GM18505 (cell line): Measurements from ENCODE around the gene SLC12A8.

Source experiments
- ATAC-seq: cut with Tn5 transposase; IDR thresholded peaks from one replicate; pipeline ENCODE4 v1.9.1; 2021; ENCODE audit not compliant: unreplicated experiment
- POLR2A ChIP-seq: IDR thresholded peaks from 4 replicates; pipeline ENCODE4 v1.6.1; 2011; ENCODE audit warnings: borderline replicate concordance; ENCODE audit not compliant: insufficient read depth, insufficient read length; ENCODE audit errors: extremely low read depth

The SLC12A8 gene

DNA sequence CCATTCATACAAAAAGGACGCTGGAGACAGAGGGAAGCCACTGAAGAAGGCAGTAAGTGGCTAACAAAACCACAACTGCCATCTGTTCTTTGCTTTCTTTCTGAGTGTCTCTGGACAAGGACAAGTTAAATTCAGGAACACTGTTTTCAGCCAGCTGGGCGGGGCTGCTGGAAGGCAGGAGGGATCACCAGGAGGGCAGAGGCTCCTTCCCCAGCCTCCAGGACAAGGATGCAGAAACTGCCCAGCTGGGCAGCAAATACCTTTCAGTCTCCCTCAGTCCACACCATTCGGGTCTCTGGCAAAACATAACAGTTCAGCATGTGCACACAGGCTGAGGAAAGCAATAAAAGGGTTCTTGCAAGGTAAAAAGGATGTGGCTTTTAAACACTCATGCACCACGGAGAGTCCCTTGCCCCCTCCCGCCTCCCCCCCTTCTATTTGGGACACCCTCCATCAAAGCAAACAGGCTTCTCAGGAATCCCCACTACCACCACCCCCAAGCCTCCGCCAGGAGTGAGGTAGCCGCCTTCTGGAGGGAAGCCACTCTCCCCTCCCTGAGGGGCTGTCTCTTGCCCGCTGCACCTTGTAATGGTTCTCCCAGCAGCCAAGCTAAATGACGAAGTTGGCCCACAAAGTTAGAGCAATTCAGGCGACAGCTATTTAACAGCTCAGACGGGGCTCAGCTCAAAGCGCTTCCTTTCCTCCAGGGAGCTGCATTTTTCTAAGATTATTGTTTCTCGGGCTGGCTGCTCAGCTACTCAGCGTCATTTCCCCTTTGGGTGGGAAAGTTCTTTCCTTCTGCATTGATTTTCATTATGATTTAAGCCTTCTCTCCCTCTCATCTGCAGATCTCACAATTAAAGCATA, 160.6 kb downstream of the SLC12A8 start:
- no peak for ATAC-seq
- no peak for TF ChIP-seq POLR2A

GRCh38 chr3:125051205-125051604, 161.3 kb downstream of the SLC12A8 start:
- ATAC-seq, result no peak
- no peak for TF ChIP-seq POLR2A

GRCh38 chr3:125050488-125051090, 162.0 kb downstream of the SLC12A8 start:
- no peak for TF ChIP-seq POLR2A
- no peak for ATAC-seq

DNA sequence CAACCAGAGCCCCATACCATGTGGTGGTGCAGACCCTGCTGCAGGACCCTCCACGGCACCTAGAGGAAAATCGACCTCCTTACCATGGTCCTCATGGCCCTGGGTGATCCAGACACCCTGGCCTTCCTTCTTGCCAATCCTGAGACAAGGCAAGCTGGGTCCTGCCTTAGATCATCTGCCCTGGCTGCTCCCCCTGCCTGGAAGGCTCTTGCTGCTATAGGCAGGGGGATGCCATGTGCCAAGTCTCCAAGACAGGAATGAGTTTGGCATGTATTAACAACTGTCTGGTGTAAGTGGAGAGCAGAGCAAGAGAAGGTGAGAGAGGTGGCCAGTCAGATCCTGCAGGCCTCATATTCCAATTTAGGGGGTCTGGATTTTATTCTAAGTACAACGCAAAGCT, 164.3 kb downstream of the SLC12A8 start:
- no peak for TF ChIP-seq POLR2A
- no peak for ATAC-seq

DNA sequence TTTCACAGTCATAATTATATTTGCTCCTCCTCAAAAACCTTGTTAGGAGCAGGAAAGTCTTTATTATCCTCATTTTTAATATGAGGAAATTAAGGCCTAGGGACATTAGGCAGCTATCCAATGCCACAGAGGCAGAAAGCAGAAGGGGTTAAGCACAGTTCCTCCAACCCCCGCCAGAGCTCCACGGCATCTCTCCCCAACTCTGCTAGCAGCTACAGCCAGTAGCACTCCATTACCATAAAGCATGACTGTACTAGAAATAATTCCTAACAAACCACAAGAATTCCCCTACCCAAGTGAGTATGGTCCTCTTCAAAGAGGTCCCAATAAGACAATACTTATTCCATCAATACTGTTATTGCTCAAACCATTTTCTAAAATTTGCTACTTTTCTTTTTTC, 166.6 kb downstream of the SLC12A8 start:
- no peak for TF ChIP-seq POLR2A
- ATAC-seq, result no peak

GRCh38 chr3:125045194-125045593, 167.4 kb downstream of the SLC12A8 start:
- TF ChIP-seq POLR2A, result no peak
- no peak for ATAC-seq

- no peak for TF ChIP-seq POLR2A
- ATAC-seq, result no peak
These were observed 168.9 kb downstream of the SLC12A8 start for GRCh38 chr3:125043599-125044151.

DNA sequence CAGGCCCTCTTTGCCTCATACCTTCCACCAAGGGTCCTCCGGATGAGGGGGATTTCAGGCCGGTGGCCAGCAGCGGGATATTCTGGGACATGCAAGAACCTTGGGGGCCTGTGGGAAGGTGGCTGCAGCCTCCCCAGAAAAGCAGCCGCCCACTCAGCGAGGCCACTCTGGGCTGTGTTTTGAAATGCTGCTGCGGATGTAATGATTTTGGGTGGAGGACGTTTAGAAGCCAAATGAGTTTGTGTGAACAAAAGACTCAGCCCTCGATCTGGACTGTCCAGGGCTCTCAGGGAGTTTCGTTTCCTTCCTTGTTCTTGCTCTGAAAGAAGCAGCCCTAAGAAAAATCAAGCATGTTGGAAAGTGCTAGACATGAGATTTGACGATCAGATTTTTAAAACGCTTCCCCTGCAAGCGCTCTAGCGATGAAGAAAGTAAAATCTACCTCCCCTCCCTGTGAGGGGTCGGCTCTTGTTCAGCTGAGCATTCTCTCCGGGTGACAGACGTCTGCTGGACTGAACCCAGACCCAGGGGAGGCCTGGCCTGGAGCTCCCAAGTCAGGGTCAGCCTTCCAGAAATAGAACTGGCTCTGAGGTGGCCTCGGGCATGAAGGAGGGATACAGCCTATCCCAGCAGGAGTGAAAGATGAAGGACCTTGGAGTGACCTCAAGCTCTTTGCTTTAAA, 169.7 kb downstream of the SLC12A8 start:
- TF ChIP-seq POLR2A, result no peak
- ATAC-seq, result no peak

GRCh38 chr3:125039131-125040100, 173.1 kb downstream of the SLC12A8 start:
- no peak for TF ChIP-seq POLR2A
- ATAC-seq, result no peak

DNA sequence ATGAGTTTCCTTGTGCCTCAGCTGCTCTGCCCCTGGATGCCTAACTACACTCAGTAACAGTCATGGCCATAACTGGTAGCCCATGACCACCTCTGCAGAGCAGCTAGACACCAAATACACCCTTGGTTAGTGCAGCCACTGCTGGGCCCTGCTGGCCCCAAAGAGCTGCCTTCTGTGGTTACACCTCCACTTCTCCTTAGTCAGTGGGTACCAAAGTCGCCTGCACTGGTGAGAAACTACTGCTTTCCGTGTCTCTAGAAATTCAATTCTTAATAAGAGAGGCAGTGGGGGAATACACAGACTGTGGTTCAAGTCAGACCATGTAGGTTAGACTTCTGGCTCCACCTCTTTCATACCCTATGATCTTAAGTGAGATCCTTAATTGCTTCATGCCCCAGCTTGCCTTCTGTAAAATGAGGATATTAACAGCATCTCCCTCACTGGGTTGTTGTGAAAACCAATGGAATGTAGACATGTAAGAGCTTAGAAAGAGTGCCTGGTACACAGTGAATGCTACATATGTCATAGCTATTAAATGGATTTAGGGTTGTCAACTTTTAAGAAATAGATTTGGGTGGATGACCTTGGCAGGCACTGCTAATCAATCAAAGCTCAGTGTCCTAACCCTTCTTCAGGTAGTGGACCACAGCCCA, 174.9 kb downstream of the SLC12A8 start:
- TF ChIP-seq POLR2A, result no peak
- ATAC-seq, result no peak

DNA sequence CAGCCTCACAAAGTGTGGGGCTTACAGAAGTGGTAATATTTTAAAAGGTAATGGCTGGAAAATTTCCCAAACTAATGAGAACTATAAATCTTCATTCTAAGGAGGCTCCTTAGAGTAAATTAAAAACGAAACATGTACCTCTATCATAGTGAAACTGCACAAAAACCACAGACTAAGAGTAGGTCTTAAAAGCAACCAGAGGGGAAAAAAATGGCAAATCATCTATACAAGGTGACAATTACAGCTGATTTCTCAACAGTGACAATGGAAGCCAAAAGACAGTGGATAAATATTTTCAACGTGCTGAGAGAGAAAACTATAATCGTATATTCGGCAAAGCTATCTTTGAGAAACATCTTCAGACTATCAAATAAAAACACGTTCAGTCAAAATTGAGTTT, 177.3 kb downstream of the SLC12A8 start:
- ATAC-seq, result peak; percentile 88

DNA sequence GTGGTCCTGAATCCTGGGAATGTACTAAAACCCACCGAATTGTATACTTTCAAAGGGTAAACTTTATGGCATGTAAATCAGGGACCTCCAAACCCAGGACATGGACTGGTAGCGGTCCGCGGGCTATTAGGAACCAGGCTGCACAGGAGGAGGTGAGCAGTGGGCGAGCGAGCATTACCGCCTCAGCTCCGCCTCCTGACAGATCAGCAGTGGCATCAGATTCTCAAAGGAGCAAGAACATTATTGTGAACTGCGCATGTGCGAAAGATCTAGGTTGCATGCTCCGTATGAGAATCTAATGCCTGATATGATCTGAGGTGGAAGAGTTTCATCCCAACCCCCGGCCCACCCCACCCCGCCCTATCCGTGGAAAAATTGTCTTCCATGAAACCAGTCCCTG, 178.9 kb downstream of the SLC12A8 start:
- no peak for ATAC-seq

More for the DNA sequence above, 177.3 kb downstream of the SLC12A8 start:
- TF ChIP-seq POLR2A, result no peak

More for the DNA sequence above, 178.9 kb downstream of the SLC12A8 start:
- TF ChIP-seq POLR2A, result no peak
